ENCODE measurements around the gene DIAPH2.

DNA sequence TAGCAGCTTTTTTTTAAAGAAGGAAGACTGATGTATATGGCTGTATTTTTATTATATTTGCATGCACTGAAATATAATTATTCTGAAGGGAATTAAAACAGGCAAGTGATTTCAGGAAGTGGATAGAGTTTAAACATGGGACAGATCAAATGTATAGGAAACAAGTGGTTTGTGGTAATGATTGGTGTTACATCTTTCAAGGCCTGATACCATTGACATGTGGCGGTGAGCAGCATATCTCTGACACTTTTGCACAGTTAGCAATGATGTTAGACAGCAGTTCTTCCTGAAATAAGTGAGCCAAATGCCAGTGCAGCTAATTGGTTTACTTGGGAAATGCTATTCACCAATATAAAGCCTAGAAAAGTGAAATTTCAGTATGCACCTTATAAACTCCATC lies 471.2 kb downstream of the DIAPH2 start:
- TF ChIP-seq POLR2A (IDR thresholded peaks at IDR 0.05; ENCODE audit: low read depth, low read length): no peak
- TF ChIP-seq POLR2AphosphoS5 (IDR thresholded peaks at IDR 0.05; ENCODE audit: low read depth, low read length): no peak
- TF ChIP-seq TAF1 (IDR thresholded peaks at IDR 0.05; ENCODE audit: borderline replicate concordance, low read depth, low read length): no peak

Data from GM12892 (cell line).